ENCODE measurements around the gene SUMO2. TPM values are rescaled to one million over a fixed set of nuclear protein-coding genes. Genes with fewer than 3 reads are reported as not detected.
A peak's percentile ranks its signal among the peaks of the same experiment; 100 is the strongest.

Gene SUMO2
- polyA plus RNA-seq: 107 to 393 TPM (median 230 TPM) in 3 replicates
- 585 TPM for polyA plus RNA-seq (2011; ENCODE audit: low read depth)
- polyA plus RNA-seq (2011; cell fraction: cytosol; rRNA removed): 114 and 228 TPM in 2 replicates
- polyA plus RNA-seq (2011; cell fraction: nucleus; rRNA removed): 40.4 and 49.2 TPM in 2 replicates
- 183 and 281 TPM in 2 replicates for polyA plus RNA-seq (2012; ENCODE audit: low replicate concordance)
- 45.2 to 76.1 TPM (median 50.0 TPM) in 3 replicates for polyA minus RNA-seq
- polyA minus RNA-seq (2011; cell fraction: cytosol; rRNA and poly(A)+ RNA removed): 150 TPM
- polyA minus RNA-seq (2011; cell fraction: nucleus; rRNA and poly(A)+ RNA removed): 10.2 and 35.3 TPM in 2 replicates

DNA sequence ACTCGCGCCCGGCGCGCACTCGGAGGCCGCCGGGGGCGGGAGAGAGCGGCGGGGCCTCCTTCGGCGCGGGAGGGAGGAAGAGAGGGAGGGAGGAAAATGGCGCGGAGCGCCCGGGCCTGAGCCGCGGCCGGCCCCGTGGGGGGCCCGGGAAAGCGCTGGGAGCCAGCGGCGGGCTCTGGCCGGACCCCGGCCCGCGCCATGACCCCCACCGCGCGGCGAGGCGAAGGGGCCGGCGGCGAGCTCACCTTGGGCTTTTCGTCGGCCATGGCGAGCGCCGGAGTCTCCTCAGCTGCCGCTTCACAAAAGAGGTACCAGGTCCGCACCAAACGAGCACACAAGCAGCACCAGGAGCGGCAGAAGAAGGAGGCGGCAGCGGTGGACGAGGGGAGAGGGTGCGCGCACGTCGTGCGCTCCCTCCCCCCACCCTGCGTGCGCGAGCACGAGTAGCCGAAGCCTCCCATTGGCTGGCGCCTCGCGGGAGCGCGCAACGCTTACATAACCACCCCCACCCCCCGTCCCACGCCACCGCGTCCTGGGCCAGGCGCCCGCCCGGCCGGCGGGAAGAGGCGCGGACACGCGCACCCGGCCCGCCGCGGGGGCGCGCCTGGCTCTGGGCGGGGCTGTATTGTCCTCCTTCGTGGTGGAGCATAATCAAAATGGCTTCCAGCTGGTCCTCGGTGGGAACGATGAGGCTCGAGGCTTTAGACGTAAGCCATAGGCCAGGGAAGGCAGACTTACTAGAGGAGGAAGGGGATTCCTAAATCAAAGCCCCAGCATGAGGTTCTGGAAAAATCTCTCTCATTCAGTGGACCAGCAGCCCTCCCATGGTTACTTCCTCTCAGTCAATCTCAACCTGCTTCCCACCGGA lies at the start of gene SUMO2:
Gene SUMO2 (minus strand): TSS at position 391 of the 868 bp plus-strand sequence. CDS start 125 bp downstream, at position 266.
- no peak for FAIRE-seq

DNA sequence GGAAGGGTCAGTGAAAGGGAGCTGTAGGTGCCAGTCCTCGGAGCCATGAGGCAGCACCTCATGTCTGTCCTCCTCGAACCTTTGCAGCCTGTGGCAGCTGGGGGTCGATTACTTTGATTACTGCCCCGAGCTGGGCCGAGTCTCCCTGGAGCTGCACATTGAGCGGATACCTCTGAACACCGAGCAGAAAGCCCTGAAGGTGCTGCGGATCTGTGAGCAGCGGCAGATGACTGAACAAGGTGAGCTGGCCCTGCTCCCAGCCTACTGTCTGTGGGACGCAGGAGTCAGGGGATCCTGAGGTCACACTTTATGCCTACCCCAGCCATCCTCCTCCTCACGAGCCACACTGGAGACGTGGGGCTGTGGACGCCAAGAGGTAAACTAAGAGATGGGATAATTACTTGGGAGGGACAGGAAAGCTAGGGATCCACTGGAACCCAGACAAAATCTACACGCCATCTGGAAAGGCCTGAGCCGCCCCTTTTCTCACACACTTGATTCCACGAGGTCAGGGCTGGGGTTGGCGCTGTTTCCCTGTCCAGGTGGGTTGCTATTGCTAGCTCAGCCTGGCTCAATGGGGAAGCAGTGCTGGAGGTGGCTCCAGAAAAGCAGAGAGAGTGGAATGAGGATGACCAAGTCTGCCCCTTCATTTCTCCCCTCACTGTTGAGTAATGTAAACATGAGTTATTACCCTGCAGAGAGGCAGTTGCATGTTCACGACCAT lies 49.1 kb upstream of the SUMO2 start:
- Histone ChIP-seq H3K9ac (ENCODE audit: control insufficient read depth, extremely low read depth, insufficient read depth, low read length) (no peak overlapping the region), H3K4me3 (ENCODE audit: control insufficient read depth in 2 of 3, extremely low read depth in 1 of 3, insufficient read depth in 2 of 3, low read depth in 1 of 3, low read length in 3 of 3) (no peak overlapping the region), H3K79me2 (ENCODE audit: control insufficient read depth, insufficient read depth, low read length) (no peaks in the 10 kb centered on the region), H3K4me1 (ENCODE audit: control insufficient read depth, extremely low read depth, insufficient read depth, low read length) (no peaks in the 10 kb centered on the region), H2AFZ (ENCODE audit: control insufficient read depth, low read length) (no peak overlapping the region), H4K20me1 (ENCODE audit: control insufficient read depth, extremely low read depth, insufficient read depth, low read length) (no peaks in the 10 kb centered on the region), H3K9me3 (ENCODE audit: control insufficient read depth, low read depth, low read length) (no peaks in the 10 kb centered on the region), H3K4me2 (ENCODE audit: control insufficient read depth, extremely low read depth, insufficient read depth, low read depth, low read length) (no peak overlapping the region), H3K27me3 (ENCODE audit: control insufficient read depth, extremely low read depth, insufficient read depth, low read length) (no peaks in the 10 kb centered on the region), H3K36me3 (ENCODE audit: control insufficient read depth in 2 of 2, extremely low read depth in 1 of 2, insufficient read depth in 2 of 2, low read length in 2 of 2) (peaks cover 42 to 59% of the 10 kb centered on the region in 2 experiments), H3K27ac (ENCODE audit: control insufficient read depth, insufficient read depth, low read length) (no peak overlapping the region), H3K9me1 (ENCODE audit: control insufficient read depth, extremely low read depth, insufficient read depth, low read length) (no peaks in the 10 kb centered on the region)
- no peak for DNase-seq (ENCODE audit: low read depth, low spot score)
- dilution Hi-C loops (cut with MboI; ENCODE audit: extremely low pct_ligation_motif_present, low sequenced_read_pairs): no loop called here
- TF ChIP-seq, protein P1, sequence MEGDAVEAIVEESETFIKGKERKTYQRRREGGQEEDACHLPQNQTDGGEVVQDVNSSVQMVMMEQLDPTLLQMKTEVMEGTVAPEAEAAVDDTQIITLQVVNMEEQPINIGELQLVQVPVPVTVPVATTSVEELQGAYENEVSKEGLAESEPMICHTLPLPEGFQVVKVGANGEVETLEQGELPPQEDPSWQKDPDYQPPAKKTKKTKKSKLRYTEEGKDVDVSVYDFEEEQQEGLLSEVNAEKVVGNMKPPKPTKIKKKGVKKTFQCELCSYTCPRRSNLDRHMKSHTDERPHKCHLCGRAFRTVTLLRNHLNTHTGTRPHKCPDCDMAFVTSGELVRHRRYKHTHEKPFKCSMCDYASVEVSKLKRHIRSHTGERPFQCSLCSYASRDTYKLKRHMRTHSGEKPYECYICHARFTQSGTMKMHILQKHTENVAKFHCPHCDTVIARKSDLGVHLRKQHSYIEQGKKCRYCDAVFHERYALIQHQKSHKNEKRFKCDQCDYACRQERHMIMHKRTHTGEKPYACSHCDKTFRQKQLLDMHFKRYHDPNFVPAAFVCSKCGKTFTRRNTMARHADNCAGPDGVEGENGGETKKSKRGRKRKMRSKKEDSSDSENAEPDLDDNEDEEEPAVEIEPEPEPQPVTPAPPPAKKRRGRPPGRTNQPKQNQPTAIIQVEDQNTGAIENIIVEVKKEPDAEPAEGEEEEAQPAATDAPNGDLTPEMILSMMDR (optimal IDR thresholded peaks at IDR 0.05 in 1 of 3, IDR thresholded peaks at IDR 0.05 in 1 of 3, conservative IDR thresholded peaks at IDR 0.05 in 1 of 3; ENCODE audit: extremely low read depth in 1 of 3, insufficient read depth in 2 of 3, low read length in 3 of 3): no peak
- TF ChIP-seq EZH2 (IDR thresholded peaks at IDR 0.05; ENCODE audit: low read length): no peak
- FAIRE-seq: no peak

More for the DNA sequence above, at the start of gene SUMO2:
- peak within 1 kb of the TSS; percentile 87 for H3K9ac ChIP-seq (ENCODE audit: control insufficient read depth, extremely low read depth, insufficient read depth, low read length)
- H3K4me2 ChIP-seq (ENCODE audit: control insufficient read depth, extremely low read depth, insufficient read depth, low read depth, low read length): peak within 1 kb of the TSS; percentile 97
- no peak for TF ChIP-seq EZH2 (IDR thresholded peaks at IDR 0.05; ENCODE audit: low read length)
- TF ChIP-seq, protein P1 (optimal IDR thresholded peaks at IDR 0.05 in 1 of 3, IDR thresholded peaks at IDR 0.05 in 1 of 3, conservative IDR thresholded peaks at IDR 0.05 in 1 of 3; ENCODE audit: extremely low read depth in 1 of 3, insufficient read depth in 2 of 3, low read length in 3 of 3): peak in 1 of 3 experiments; percentile 25
- H3K9me1 ChIP-seq (ENCODE audit: control insufficient read depth, extremely low read depth, insufficient read depth, low read length): no peaks in the 10 kb centered on the region
- peaks cover 2% of the 10 kb centered on the region for H3K4me1 ChIP-seq (ENCODE audit: control insufficient read depth, extremely low read depth, insufficient read depth, low read length)
- H3K27me3 ChIP-seq (ENCODE audit: control insufficient read depth, extremely low read depth, insufficient read depth, low read length): no peaks in the 10 kb centered on the region
- H3K36me3 ChIP-seq (ENCODE audit: control insufficient read depth in 2 of 2, extremely low read depth in 1 of 2, insufficient read depth in 2 of 2, low read length in 2 of 2): peaks cover 3 to 8% of the 10 kb centered on the region in 2 experiments
- H3K4me3 ChIP-seq (ENCODE audit: control insufficient read depth in 2 of 3, extremely low read depth in 1 of 3, insufficient read depth in 2 of 3, low read depth in 1 of 3, low read length in 3 of 3): peak within 1 kb of the TSS; percentile 70 to 95 (median 88)
- peak within 1 kb of the TSS; percentile 85 for H3K27ac ChIP-seq (ENCODE audit: control insufficient read depth, insufficient read depth, low read length)
- H4K20me1 ChIP-seq (ENCODE audit: control insufficient read depth, extremely low read depth, insufficient read depth, low read length): peaks cover 12% of the 10 kb centered on the region
- peaks cover 47% of the 10 kb centered on the region for H3K79me2 ChIP-seq (ENCODE audit: control insufficient read depth, insufficient read depth, low read length)
- DNase-seq (ENCODE audit: low read depth, low spot score): peak; percentile 71
- dilution Hi-C loops (cut with MboI; ENCODE audit: extremely low pct_ligation_motif_present, low sequenced_read_pairs): no loop called here
- H2AFZ ChIP-seq (ENCODE audit: control insufficient read depth, low read length): peak within 1 kb of the TSS; percentile 85
- H3K9me3 ChIP-seq (ENCODE audit: control insufficient read depth, low read depth, low read length): no peaks in the 10 kb centered on the region
